Adrenal gland (tissue), 5 donors: ENCODE measurements around the gene CTXND2.

Experiments
- CTCF ChIP-seq, 6 experiments: fragments of 450-650 bp in 4 of 6; fragments of 200-600 bp in 2 of 6; sonication (generic) in 1 of 6; IDR thresholded peaks; 1 replicate in 5 of 6; 2 replicates in 1 of 6; pipeline versions ENCODE4 v1.5.1 to v1.8.0; 2016 to 2021; ENCODE audit warnings: antibody characterized with exemption in 6 of 6, mild to moderate bottlenecking in 2 of 6, moderate library complexity in 1 of 6
- POLR2A ChIP-seq, 2 donors: fragments of 450-650 bp; IDR thresholded peaks; one replicate each; pipeline ENCODE4 v1.6.1; 2017; ENCODE audit warnings: antibody characterized with exemption in 2 of 2, mild to moderate bottlenecking in 2 of 2, moderate library complexity in 1 of 2
- donor health status: DM: no; HTN: no; CAD: no.

DNA sequence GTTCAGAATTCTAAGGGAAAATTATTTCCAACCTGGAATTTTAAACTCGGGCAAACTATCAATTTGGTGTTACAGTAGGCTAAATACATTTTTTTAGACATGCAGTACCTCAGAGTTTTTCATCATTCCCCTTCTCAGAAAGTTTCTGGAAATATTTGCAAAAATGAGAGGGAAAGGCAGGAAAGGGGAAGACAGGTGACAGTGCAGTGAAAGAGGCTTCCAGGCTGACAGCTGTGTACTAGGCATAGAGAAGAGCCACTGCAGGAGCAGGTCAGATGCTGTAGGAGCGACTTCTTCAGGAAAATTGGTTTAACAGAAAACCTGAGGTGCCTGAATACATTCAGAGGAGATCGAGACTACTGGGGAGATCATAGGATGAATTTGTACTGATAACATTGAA is 67.8 kb downstream of the CTXND2 start:
- TF ChIP-seq CTCF (IDR thresholded peaks at IDR 0.05), result no peak
- no peak for TF ChIP-seq POLR2A (IDR thresholded peaks at IDR 0.05)
